Measurements from ENCODE around the gene NTHL1.

The NTHL1 gene

DNA sequence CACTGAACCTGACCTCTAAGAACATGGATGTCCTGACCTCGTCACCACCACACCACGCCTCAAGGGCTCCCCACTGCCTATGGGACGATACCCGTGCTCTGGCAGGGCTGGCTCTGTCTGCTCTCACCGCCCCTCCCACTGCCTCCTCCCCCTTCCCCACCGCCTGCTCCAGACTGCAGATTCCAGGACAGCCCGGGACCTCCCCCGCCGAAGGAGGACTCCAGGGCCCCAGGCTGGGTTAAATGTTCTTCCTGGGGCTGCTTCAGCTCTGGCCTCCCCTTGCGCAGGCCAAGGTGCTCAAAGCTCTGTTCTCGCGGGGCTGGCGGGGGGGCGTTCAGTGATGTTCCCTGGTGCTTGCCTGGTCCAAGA is 24.9 kb downstream of the NTHL1 start:
- Histone ChIP-seq H4K20me1 (ENCODE audit: insufficient read depth, low read length) (no peaks in the 10 kb centered on the region), H3F3A (ENCODE audit: insufficient read depth, low read length) (no peaks in the 10 kb centered on the region; the same call in 1 of the 2 replicates), H3K4me1 (ENCODE audit: low read length) (peaks cover 5% of the 10 kb centered on the region; the same call in 1 of the 2 replicates), H3K27me3 (replicated peaks; ENCODE audit: insufficient read depth, low read length) (peaks cover 47% of the 10 kb centered on the region), H3K36me3 (replicated peaks; ENCODE audit: insufficient read depth, low read length) (no peaks in the 10 kb centered on the region), H3K4me3 (ENCODE audit: low read length) (peak overlapping the region; percentile 61), H3K9ac (ENCODE audit: low read length) (peak overlapping the region; percentile 27; the same call in 1 of the 2 replicates), H3K27ac (ENCODE audit: low read length) (no peak overlapping the region), H2AFZ (ENCODE audit: low read length) (peak overlapping the region; percentile 92), H3K9me3 (replicated peaks; ENCODE audit: insufficient read depth, low read length) (no peaks in the 10 kb centered on the region), H3K79me2 (ENCODE audit: low read length) (no peaks in the 10 kb centered on the region), H3K9me2 (replicated peaks; ENCODE audit: insufficient read depth, low read length) (no peaks in the 10 kb centered on the region), H3K4me2 (ENCODE audit: low read depth, low read length) (peak overlapping the region; percentile 98)
- DNase-seq = peak; percentile 27
- TF ChIP-seq, protein P1, sequence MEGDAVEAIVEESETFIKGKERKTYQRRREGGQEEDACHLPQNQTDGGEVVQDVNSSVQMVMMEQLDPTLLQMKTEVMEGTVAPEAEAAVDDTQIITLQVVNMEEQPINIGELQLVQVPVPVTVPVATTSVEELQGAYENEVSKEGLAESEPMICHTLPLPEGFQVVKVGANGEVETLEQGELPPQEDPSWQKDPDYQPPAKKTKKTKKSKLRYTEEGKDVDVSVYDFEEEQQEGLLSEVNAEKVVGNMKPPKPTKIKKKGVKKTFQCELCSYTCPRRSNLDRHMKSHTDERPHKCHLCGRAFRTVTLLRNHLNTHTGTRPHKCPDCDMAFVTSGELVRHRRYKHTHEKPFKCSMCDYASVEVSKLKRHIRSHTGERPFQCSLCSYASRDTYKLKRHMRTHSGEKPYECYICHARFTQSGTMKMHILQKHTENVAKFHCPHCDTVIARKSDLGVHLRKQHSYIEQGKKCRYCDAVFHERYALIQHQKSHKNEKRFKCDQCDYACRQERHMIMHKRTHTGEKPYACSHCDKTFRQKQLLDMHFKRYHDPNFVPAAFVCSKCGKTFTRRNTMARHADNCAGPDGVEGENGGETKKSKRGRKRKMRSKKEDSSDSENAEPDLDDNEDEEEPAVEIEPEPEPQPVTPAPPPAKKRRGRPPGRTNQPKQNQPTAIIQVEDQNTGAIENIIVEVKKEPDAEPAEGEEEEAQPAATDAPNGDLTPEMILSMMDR (IDR thresholded peaks at IDR 0.05; ENCODE audit: low read length) = no peak
- TF ChIP-seq EZH2phosphoT487 (IDR thresholded peaks at IDR 0.05; ENCODE audit: low read length) = no peak
- TF ChIP-seq EZH2 (optimal IDR thresholded peaks at IDR 0.05; ENCODE audit: low read depth, low read length) = no peak

DNA sequence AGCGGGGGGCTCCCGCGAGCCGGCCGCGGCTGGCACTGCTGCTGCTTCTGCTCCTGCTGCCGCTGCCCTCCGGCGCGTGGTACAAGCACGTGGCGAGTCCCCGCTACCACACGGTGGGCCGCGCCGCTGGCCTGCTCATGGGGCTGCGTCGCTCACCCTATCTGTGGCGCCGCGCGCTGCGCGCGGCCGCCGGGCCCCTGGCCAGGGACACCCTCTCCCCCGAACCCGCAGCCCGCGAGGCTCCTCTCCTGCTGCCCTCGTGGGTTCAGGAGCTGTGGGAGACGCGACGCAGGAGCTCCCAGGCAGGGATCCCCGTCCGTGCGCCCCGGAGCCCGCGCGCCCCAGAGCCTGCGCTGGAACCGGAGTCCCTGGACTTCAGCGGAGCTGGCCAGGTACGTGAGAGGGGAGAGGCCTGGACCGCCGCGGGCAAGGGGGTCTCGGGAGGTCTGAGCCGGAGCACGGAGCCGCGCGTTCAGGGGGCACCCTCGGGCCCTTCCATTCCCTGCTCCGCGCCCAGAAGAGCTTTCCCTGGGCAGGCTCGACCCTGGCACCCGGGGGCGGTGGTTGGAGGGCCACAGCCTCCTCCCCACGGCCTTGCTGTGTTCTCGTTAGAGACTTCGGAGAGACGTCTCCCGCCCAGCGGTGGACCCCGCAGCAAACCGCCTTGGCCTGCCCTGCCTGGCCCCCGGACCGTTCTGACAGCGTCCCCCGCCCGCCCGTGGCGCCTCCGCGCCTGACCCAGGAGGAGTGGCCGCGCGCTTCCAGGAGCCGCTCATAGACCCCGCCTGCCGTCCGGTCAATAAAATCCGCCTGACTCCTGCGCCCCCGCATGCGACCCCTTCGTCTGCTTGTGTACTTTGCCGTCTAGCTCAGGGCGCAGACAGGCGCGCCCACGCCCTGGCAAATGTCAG is 27.5 kb downstream of the NTHL1 start:
- no peak for DNase-seq
- no peak overlapping the region for H2AFZ ChIP-seq (ENCODE audit: low read length)
- no peaks in the 10 kb centered on the region for H4K20me1 ChIP-seq (ENCODE audit: insufficient read depth, low read length)
- no peaks in the 10 kb centered on the region for H3K9me2 ChIP-seq (replicated peaks; ENCODE audit: insufficient read depth, low read length)
- H3K9me3 ChIP-seq (replicated peaks; ENCODE audit: insufficient read depth, low read length) = no peaks in the 10 kb centered on the region
- H3K4me3 ChIP-seq (ENCODE audit: low read length) = no peak overlapping the region
- no peak overlapping the region for H3K9ac ChIP-seq (ENCODE audit: low read length)
- H3K27ac ChIP-seq (ENCODE audit: low read length) = no peak overlapping the region
- peaks cover 5% of the 10 kb centered on the region; the same call in 1 of the 2 replicates for H3K4me1 ChIP-seq (ENCODE audit: low read length)
- no peaks in the 10 kb centered on the region for H3K36me3 ChIP-seq (replicated peaks; ENCODE audit: insufficient read depth, low read length)
- H3K4me2 ChIP-seq (ENCODE audit: low read depth, low read length) = no peak overlapping the region
- H3F3A ChIP-seq (ENCODE audit: insufficient read depth, low read length) = no peaks in the 10 kb centered on the region
- H3K79me2 ChIP-seq (ENCODE audit: low read length) = no peaks in the 10 kb centered on the region
- TF ChIP-seq EZH2phosphoT487 (IDR thresholded peaks at IDR 0.05; ENCODE audit: low read length) (no peak), EZH2 (optimal IDR thresholded peaks at IDR 0.05; ENCODE audit: low read depth, low read length) (no peak)
- TF ChIP-seq, protein P1 (IDR thresholded peaks at IDR 0.05; ENCODE audit: low read length) = no peak
- peaks cover 29% of the 10 kb centered on the region for H3K27me3 ChIP-seq (replicated peaks; ENCODE audit: insufficient read depth, low read length)

DNA sequence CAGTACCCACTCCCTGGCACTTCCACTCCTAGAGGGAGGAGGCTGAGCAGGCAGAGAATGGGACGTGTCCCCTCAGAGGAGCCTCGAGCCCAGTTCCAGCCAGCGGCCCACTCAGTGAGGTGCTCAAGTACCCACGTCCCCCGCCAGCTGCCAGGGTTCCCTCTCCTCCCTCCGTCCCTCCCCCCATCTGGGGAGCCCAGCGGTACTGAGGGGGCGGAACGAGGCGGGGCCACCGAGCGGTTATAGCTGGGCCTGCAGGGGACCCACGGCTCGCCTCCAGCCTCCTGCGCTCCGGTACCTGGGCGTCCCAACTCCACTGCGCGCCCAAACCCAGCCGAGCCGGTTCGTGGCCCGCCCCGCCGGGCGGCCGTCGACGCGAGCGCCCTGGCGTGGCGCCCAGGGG is 28.1 kb downstream of the NTHL1 start, which contains the start of gene NPW:
Gene NPW (plus strand): TSS at position 268 of the 403 bp plus-strand sequence.
- H3K27ac ChIP-seq (ENCODE audit: low read length) = no peak within 1 kb of the TSS
- no peaks in the 10 kb centered on the region for H4K20me1 ChIP-seq (ENCODE audit: insufficient read depth, low read length)
- peaks cover 5% of the 10 kb centered on the region; the same call in 1 of the 2 replicates for H3K4me1 ChIP-seq (ENCODE audit: low read length)
- H2AFZ ChIP-seq (ENCODE audit: low read length) = no peak within 1 kb of the TSS
- H3K4me3 ChIP-seq (ENCODE audit: low read length) = no peak within 1 kb of the TSS
- TF ChIP-seq, protein P1 (IDR thresholded peaks at IDR 0.05; ENCODE audit: low read length) = no peak
- TF ChIP-seq EZH2 (optimal IDR thresholded peaks at IDR 0.05; ENCODE audit: low read depth, low read length) = no peak
- TF ChIP-seq EZH2phosphoT487 (IDR thresholded peaks at IDR 0.05; ENCODE audit: low read length) = no peak
- no peaks in the 10 kb centered on the region for H3F3A ChIP-seq (ENCODE audit: insufficient read depth, low read length)
- no peaks in the 10 kb centered on the region for H3K79me2 ChIP-seq (ENCODE audit: low read length)
- peaks cover 29% of the 10 kb centered on the region for H3K27me3 ChIP-seq (replicated peaks; ENCODE audit: insufficient read depth, low read length)
- no peak within 1 kb of the TSS for H3K9ac ChIP-seq (ENCODE audit: low read length)
- DNase-seq = no peak
- no peak within 1 kb of the TSS for H3K4me2 ChIP-seq (ENCODE audit: low read depth, low read length)
- no peaks in the 10 kb centered on the region for H3K36me3 ChIP-seq (replicated peaks; ENCODE audit: insufficient read depth, low read length)
- no peaks in the 10 kb centered on the region for H3K9me2 ChIP-seq (replicated peaks; ENCODE audit: insufficient read depth, low read length)
- H3K9me3 ChIP-seq (replicated peaks; ENCODE audit: insufficient read depth, low read length) = no peaks in the 10 kb centered on the region

All from MM.1S (cell line).